ENCODE data around the gene FARS2.
"Not testable (repeated sequence)": the region's sequence is repeated elsewhere in the genome, so short reads cannot be mapped to it uniquely, and the experiment has no call there.

Gene FARS2

DNA sequence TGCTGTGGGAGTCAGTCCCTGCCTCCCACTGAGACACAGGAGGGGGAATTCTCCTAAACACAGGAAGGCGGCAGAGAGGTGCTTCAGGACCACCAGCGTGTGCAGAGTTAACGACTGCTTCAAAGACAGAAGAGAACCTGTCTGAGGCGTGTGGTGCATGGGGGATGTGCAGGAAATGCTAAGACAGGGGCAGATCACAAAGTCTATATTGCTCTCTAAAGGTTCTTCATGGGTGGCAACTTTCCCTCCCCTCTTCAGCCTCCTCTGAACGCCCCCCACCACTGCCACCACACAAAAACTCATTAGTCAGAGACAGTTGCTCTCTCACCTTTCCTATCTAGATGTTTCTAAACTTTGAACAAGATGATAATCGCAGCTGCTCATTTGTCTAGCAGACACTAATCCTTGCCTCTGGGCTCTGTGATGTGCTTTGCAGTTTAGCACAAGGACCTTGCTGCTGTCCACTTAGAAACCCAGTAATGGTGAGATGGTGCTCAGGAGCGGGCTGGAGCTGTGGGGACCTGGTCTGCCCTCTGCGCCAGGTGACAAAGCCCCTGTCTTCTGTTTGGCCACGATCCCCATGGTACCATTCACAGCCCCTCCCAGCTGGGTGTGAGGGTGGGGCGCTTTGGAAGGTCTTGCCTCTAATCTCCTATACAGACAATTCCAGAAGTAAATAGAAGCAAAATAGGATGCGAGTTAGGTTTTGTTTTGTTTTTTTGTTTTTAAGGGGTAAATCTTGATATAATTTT is 525.8 kb downstream of the FARS2 start:
- H3K27ac Mint-ChIP-seq = no peak overlapping the region
- no peak overlapping the region for H3K4me3 Mint-ChIP-seq
- H3K9me3 Mint-ChIP-seq (ENCODE audit: low read depth) = no peaks in the 10 kb centered on the region
- peaks cover 19% of the 10 kb centered on the region for H3K4me1 Mint-ChIP-seq (ENCODE audit: low read depth)
- H3K27me3 Mint-ChIP-seq = no peaks in the 10 kb centered on the region
- peaks cover 5% of the 10 kb centered on the region for H3K36me3 Mint-ChIP-seq

DNA sequence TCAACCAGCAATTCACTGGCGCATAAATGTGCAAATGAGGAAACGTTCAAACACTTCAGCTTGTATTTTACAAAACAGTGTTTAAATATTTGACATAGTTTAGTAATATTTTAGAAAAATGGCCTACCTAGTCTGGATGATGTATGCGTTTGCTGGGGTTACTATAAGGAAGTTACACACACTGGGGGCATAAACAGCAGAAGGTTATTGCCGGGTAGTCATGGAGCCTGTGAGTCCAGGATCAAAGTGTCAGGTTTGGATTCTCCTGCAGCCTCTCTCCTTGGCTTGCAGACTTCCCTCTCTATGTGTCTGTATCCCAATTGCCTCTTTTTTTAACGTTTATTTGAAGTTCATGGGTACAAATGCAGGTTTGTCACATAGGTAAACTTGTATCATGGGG is 528.1 kb downstream of the FARS2 start:
- H3K9me3 Mint-ChIP-seq (ENCODE audit: low read depth); H3K27me3 Mint-ChIP-seq; H3K27ac Mint-ChIP-seq; H3K4me3 Mint-ChIP-seq; H3K36me3 Mint-ChIP-seq: not testable (repeated sequence)
- peaks cover 19% of the 10 kb centered on the region for H3K4me1 Mint-ChIP-seq (ENCODE audit: low read depth)

DNA sequence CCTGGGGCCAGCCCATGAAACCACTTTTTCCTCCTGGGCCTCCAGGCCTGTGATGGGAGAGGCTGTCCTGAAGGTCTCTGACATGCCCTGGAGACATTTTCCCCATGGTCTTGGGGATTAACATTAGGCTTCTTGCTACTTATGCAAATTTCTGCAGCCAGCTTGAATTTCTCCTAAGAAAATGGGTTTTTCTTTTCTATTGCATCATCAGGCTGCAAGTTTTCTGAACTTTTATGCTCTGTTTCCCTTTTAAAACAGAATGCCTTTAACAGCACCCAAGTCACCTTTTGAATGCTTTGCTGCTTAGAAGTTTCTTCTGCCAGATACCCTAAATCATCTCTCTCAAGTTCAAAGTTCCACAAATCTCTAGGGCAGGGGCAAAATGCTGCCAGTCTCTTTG is 535.2 kb downstream of the FARS2 start:
- not testable (repeated sequence) for H3K27ac Mint-ChIP-seq

DNA sequence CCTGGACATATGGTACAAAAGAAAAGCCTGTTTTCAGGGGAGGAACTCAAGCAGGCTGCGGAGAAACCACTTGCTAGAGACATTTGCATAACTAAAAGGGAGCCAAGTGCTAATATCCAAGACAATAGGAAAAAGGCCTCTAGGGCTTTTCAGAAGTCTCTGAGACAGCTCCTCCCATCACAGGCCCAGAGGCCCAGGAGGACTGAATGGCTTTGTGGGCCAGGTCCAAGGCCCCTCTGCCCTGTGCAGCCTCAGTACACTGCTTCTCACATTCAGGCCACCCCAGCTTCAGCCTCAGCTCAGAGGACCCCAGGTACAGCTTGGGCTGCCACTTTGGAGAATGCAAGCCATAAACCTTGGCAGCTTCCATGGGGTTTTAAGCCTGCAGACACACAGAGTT is 545.1 kb downstream of the FARS2 start:
- peaks cover 14% of the 10 kb centered on the region for H3K4me1 Mint-ChIP-seq (ENCODE audit: low read depth)
- H3K36me3 Mint-ChIP-seq; H3K4me3 Mint-ChIP-seq; H3K9me3 Mint-ChIP-seq (ENCODE audit: low read depth); H3K27ac Mint-ChIP-seq; H3K27me3 Mint-ChIP-seq: not testable (repeated sequence)

More for the DNA sequence above, 535.2 kb downstream of the FARS2 start:
- not testable (repeated sequence) for H3K9me3 Mint-ChIP-seq (ENCODE audit: low read depth); H3K4me3 Mint-ChIP-seq; H3K4me1 Mint-ChIP-seq (ENCODE audit: low read depth); H3K36me3 Mint-ChIP-seq; H3K27me3 Mint-ChIP-seq

DNA sequence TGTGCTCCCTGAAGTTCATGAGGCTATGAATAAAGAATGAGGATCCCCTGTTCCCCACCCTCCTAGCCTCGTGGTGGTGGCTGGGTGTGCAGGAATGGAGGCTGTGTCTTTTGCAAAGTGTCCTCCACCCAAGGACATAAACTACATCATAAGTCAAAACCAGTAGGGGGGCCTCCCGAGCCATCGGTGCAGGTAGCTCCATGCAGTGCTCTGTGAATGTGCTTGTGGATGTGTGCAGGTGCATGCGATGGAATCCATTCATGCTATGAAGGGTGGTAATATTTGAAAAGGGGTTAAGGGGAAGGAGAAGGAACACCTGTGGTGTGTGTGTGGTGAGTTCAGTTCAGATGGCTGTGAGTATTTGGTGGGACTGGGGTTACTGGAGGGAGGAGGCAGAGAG is 548.1 kb downstream of the FARS2 start:
- no peak overlapping the region for H3K27ac Mint-ChIP-seq
- H3K4me1 Mint-ChIP-seq (ENCODE audit: low read depth) = peaks cover 34% of the 10 kb centered on the region
- no peak overlapping the region for H3K4me3 Mint-ChIP-seq
- H3K9me3 Mint-ChIP-seq (ENCODE audit: low read depth) = peaks cover 6% of the 10 kb centered on the region
- H3K27me3 Mint-ChIP-seq = no peaks in the 10 kb centered on the region
- H3K36me3 Mint-ChIP-seq = peaks cover 15% of the 10 kb centered on the region

DNA sequence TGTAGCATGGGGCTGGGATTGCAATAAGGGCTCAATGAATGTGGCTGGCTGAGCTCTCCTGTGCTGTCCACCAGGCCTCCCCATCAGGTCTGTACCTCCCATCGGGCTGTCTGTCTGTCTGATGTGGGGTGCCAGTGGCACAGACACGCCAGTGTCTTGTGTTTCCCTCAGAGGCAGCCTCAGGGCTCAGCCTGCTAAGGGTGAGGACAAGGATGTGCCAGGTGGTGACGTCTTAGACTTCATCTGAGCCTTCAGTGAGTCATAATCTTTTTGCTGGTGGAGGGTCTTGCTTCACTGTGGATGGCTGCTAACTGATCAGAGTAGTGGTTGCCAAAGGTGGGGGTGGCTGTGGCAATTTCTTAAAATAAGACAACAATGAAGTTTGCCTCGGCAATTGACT is 550.7 kb downstream of the FARS2 start:
- Mint-ChIP-seq H3K9me3 (ENCODE audit: low read depth) (no peaks in the 10 kb centered on the region), H3K4me1 (ENCODE audit: low read depth) (peaks cover 36% of the 10 kb centered on the region), H3K36me3 (peaks cover 8% of the 10 kb centered on the region), H3K27ac (no peak overlapping the region), H3K4me3 (no peak overlapping the region), H3K27me3 (no peaks in the 10 kb centered on the region)

DNA sequence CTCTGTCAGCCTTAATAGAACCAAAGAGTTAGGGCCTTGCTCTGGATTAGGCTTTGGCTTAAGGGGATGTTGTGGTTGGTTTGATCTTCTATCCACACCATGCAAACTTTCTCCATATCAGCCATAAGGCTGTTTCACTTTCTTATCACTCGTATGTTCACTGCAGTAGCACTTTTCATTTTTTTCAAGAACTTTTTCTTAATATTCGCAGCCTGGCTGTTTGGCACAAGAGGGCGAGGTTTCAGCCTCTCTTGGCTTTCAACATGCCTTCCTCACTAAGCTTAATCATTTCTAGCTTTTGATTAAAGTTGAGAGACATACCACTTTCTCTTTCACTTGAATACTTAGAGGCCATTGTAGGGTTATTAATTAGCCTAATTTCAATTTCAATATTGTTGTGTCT is 552.3 kb downstream of the FARS2 start:
- Mint-ChIP-seq H3K36me3 (peaks cover 9% of the 10 kb centered on the region), H3K27me3 (no peaks in the 10 kb centered on the region), H3K9me3 (ENCODE audit: low read depth) (no peaks in the 10 kb centered on the region), H3K4me3 (peak overlapping the region; percentile 17), H3K4me1 (ENCODE audit: low read depth) (peaks cover 34% of the 10 kb centered on the region), H3K27ac (no peak overlapping the region)

DNA sequence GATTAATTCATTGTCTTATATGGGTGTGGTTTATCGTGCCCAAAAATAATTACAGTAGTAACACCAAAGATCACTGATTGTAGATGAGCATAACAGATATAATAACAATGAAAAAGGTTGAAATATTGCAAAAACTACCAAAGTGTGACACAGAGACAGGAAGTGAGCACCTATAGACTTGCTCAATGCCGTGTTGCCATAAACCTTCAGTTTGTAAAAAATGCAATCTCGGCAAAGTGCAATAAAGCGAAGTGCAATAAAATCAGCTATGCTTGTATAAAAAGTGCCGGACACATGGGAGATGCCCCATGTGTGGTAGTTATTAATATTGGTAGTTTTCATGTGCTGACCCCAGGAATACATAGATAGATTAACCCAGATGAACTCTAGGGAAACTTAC is 552.8 kb downstream of the FARS2 start:
- no peak overlapping the region for H3K27ac Mint-ChIP-seq
- H3K36me3 Mint-ChIP-seq = peaks cover 9% of the 10 kb centered on the region
- H3K4me3 Mint-ChIP-seq = no peak overlapping the region

DNA sequence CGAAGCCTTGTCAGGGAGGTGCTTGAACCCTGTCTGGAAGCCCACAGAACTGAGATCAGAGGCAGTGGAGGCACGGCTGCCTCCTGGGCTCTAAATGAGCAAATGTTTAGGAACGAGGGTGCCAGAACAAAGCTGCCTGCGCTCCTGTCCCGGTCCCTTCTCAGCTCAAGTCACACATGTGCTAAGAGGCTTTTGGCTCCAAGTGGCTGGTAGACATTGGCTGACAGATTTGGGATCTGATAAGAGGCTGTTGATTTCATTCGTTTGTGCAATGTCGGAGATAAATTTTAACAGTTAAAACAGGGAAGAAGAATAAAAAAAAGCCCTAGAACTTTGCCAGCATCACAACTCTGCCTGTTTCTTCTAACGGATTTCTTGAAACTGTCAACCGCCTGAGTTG is 553.6 kb downstream of the FARS2 start:
- H3K9me3 Mint-ChIP-seq (ENCODE audit: low read depth) = no peaks in the 10 kb centered on the region
- no peak overlapping the region for H3K27ac Mint-ChIP-seq
- peaks cover 26% of the 10 kb centered on the region for H3K4me1 Mint-ChIP-seq (ENCODE audit: low read depth)
- H3K27me3 Mint-ChIP-seq = no peaks in the 10 kb centered on the region
- no peak overlapping the region for H3K4me3 Mint-ChIP-seq
- peaks cover 9% of the 10 kb centered on the region for H3K36me3 Mint-ChIP-seq

More for the DNA sequence above, 552.8 kb downstream of the FARS2 start:
- no peaks in the 10 kb centered on the region for H3K9me3 Mint-ChIP-seq (ENCODE audit: low read depth)
- H3K4me1 Mint-ChIP-seq (ENCODE audit: low read depth) = peaks cover 32% of the 10 kb centered on the region
- H3K27me3 Mint-ChIP-seq = no peaks in the 10 kb centered on the region

DNA sequence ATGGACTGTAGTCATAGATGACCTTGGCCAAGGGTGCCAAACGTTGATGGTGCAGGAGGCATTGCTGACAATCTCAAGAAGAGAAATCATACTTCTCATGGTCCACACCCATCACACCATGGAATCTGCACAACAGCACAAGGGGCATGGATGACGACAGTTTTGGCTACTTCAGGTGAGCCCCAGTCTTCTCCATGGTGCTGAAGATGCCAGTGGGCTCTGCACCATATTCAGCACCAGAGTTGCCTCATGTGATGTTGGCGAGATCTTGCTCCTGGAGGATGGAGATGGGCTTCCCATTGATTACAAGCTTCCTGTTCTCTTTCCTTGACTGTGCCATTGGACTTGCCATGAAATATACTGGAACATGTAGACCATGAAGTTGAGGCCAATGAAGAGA is 556.6 kb downstream of the FARS2 start:
- no peaks in the 10 kb centered on the region for H3K27me3 Mint-ChIP-seq
- H3K36me3 Mint-ChIP-seq = peaks cover 10% of the 10 kb centered on the region
- H3K4me3 Mint-ChIP-seq = no peak overlapping the region
- peaks cover 16% of the 10 kb centered on the region for H3K4me1 Mint-ChIP-seq (ENCODE audit: low read depth)
- no peak overlapping the region for H3K27ac Mint-ChIP-seq
- no peaks in the 10 kb centered on the region for H3K9me3 Mint-ChIP-seq (ENCODE audit: low read depth)

DNA sequence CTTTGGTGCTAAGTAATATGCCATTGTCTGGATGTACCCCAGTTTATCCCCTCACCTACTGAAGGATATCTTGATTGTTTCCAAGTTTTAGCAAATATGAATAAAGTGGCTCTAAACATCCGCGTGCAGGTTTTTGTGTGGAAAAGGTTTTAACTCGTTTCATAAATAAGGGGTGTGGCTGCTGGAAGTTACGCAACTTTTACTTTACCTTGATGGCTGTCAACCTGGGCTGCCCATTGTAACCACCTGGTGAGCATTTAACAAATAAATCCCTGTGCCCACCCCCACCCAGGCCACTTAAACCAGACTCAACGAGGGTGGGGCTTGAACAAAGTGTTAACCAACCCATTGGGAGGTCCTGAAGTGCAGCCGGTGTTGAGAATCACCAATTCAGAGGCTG is 557.6 kb downstream of the FARS2 start:
- Mint-ChIP-seq H3K27me3 (no peaks in the 10 kb centered on the region), H3K4me3 (no peak overlapping the region), H3K27ac (no peak overlapping the region), H3K9me3 (ENCODE audit: low read depth) (no peaks in the 10 kb centered on the region), H3K4me1 (ENCODE audit: low read depth) (peaks cover 10% of the 10 kb centered on the region), H3K36me3 (peaks cover 5% of the 10 kb centered on the region)
